Transverse colon (tissue), 4 donors: ENCODE results near the gene DNAJC12. TPM values are rescaled to one million over a fixed set of nuclear protein-coding genes. Genes with fewer than 3 reads are reported as not detected.
"Not testable (repeated sequence)": the region's sequence is repeated elsewhere in the genome, so short reads cannot be mapped to it uniquely, and the experiment has no call there.

ENCODE experiments used
- DNase-seq: peaks from one replicate; pipeline ENCODE4 v3.0.0-alpha.2; 2019
- H3K27ac ChIP-seq, 4 donors: fragments of 200-600 bp; sonication (generic); 2 replicates each; pipeline ENCODE4 v1.5.1; 2016 to 2018; ENCODE audit warnings: inconsistent platforms in 4 of 4
- H3K27me3 ChIP-seq: fragments of 200-600 bp; sonication (generic); 2 replicates; pipeline ENCODE4 v1.5.1; 2017; ENCODE audit warnings: inconsistent platforms
- H3K36me3 ChIP-seq, 4 donors: fragments of 200-600 bp; sonication (generic); 2 replicates each; pipeline ENCODE4 v1.5.1; 2017 to 2019; ENCODE audit warnings: inconsistent platforms in 4 of 4
- H3K4me1 ChIP-seq, 4 donors: fragments of 200-600 bp; sonication (generic); 2 replicates each; pipeline ENCODE4 v1.5.1; 2017 to 2020; ENCODE audit warnings: inconsistent platforms in 4 of 4
- H3K4me3 ChIP-seq, 4 donors: fragments of 200-600 bp; sonication (generic); 1 replicate in 1 of 4; 2 replicates in 3 of 4; pipeline versions ENCODE4 v1.5.1 to v1.6.1; 2017 to 2019; ENCODE audit warnings: inconsistent platforms in 4 of 4
- H3K9me3 ChIP-seq, 2 donors: fragments of 200-600 bp; sonication (generic); 2 replicates each; pipeline ENCODE4 v1.5.1; 2017 to 2019; ENCODE audit warnings: inconsistent platforms in 2 of 2
- EP300 ChIP-seq: sonication (generic); formaldehyde crosslinking; IDR thresholded peaks from one replicate; pipeline ENCODE4 v1.6.1; 2017; ENCODE audit warnings: antibody characterized with exemption, low read depth
- POLR2A ChIP-seq: fragments of 450-650 bp; IDR thresholded peaks from one replicate; pipeline ENCODE4 v1.6.1; 2016; ENCODE audit warnings: antibody characterized with exemption, mild to moderate bottlenecking, moderate library complexity
- POLR2AphosphoS5 ChIP-seq, 3 donors: sonication (generic); formaldehyde crosslinking; IDR thresholded peaks; one replicate each; pipeline ENCODE4 v1.6.1; 2016; ENCODE audit warnings: antibody characterized with exemption in 3 of 3
- WGBS, 2 donors: methylation state at CpG; one replicate each; pipeline ENCODE4 v1.1.5; 2018; ENCODE audit warnings: low coverage in 1 of 2; 5-methylcytosine and 5-hydroxymethylcytosine counted together
- in situ Hi-C, 4 donors: fragments of 200-750 bp; cut with MboI; loops; one replicate each; pipeline versions ENCODE4 v1.15.0 to v1.15.1; 2017; ENCODE audit warnings: low sequenced_read_pairs in 3 of 4, low pct_ligation_motif_present in 1 of 4, low pct_unique_long_range_greater_than_20kb in 1 of 4
- intact Hi-C: fragments of 100-400 bp; cut with DNase I; formaldehyde crosslinking; loops from one replicate; pipeline ENCODE4 v1.15.1; 2023; ENCODE audit warnings: low total_unique reads
- total RNA-seq, 4 donors: library from RNA; depleted of rRNA; stranded (reverse); fragments of >200 nt; gene quantifications; one replicate each; pipeline ENCODE4 v1.1.0, GENCODE V29; 2016
- TF ChIP-seq, protein P1 (sequence below), 5 experiments: fragments of 200-600 bp in 3 of 5; fragments of 450-650 bp in 2 of 5; sonication (generic) in 3 of 5; IDR thresholded peaks; 1 replicate in 2 of 5; 2 replicates in 3 of 5; pipeline ENCODE4 v1.5.1; 2016 to 2017; ENCODE audit warnings: antibody characterized with exemption in 5 of 5, inconsistent platforms in 3 of 5, mild to moderate bottlenecking in 2 of 5, moderate library complexity in 1 of 5

The DNAJC12 gene
- total RNA-seq, 4 donors from 2014 or later = 2.0 to 8.7 (median 4.4) TPM

GRCh38 chr10:67836972-67837371 is 1.0 kb downstream of the DNAJC12 start:
- Histone ChIP-seq H3K36me3 (no peaks in the 10 kb centered on the region), H3K4me3 (peak overlapping the region in 2 of 4 donors; percentile 6 to 19), H3K27ac (no peak overlapping the region), H3K4me1 (no peaks in the 10 kb centered on the region), H3K27me3 (no peaks in the 10 kb centered on the region), H3K9me3 (no peaks in the 10 kb centered on the region)
- 71 to 83% methylated on average over 1 of the region's 1 CpG for WGBS, 2 donors
- no peak for DNase-seq
- intact Hi-C loops (no loop called here), in situ Hi-C loops (no loop called here)
- TF ChIP-seq POLR2AphosphoS5 (IDR thresholded peaks at IDR 0.05) (no peak), POLR2A (no peak), EP300 (no peak)
- TF ChIP-seq, protein P1, sequence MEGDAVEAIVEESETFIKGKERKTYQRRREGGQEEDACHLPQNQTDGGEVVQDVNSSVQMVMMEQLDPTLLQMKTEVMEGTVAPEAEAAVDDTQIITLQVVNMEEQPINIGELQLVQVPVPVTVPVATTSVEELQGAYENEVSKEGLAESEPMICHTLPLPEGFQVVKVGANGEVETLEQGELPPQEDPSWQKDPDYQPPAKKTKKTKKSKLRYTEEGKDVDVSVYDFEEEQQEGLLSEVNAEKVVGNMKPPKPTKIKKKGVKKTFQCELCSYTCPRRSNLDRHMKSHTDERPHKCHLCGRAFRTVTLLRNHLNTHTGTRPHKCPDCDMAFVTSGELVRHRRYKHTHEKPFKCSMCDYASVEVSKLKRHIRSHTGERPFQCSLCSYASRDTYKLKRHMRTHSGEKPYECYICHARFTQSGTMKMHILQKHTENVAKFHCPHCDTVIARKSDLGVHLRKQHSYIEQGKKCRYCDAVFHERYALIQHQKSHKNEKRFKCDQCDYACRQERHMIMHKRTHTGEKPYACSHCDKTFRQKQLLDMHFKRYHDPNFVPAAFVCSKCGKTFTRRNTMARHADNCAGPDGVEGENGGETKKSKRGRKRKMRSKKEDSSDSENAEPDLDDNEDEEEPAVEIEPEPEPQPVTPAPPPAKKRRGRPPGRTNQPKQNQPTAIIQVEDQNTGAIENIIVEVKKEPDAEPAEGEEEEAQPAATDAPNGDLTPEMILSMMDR (IDR thresholded peaks at IDR 0.05) = no peak

DNA sequence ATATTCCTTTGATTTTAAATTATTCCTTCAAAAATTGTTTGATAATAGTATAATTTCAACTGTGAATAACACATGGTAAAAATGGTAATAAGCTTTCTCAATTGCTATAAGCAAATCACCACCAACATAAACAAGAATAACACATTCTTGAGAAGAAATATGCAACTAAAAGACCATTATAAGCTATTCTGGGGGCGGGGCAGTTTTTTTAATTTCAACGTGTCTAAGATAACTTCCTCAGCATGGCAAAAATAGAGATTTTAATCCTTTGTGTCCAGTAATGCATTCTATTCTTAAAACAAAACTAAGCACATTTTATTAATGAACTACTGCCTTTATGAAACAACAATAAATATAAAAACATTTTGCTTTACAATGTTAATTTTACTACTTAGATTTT is 1.5 kb downstream of the DNAJC12 start:
- intact Hi-C loops = no loop called here
- no peak for DNase-seq
- TF ChIP-seq POLR2A = no peak
- TF ChIP-seq, protein P1 (IDR thresholded peaks at IDR 0.05) = no peak
- no peak for TF ChIP-seq POLR2AphosphoS5 (IDR thresholded peaks at IDR 0.05)
- no peak for TF ChIP-seq EP300
- in situ Hi-C loops = no loop called here
- Histone ChIP-seq H3K27ac (no peak overlapping the region), H3K4me1 (no peaks in the 10 kb centered on the region), H3K27me3 (no peaks in the 10 kb centered on the region), H3K9me3 (no peaks in the 10 kb centered on the region), H3K36me3 (no peaks in the 10 kb centered on the region), H3K4me3 (no peak overlapping the region)
- WGBS, 2 donors = 39 to 49% methylated on average over 2 of the region's 2 CpGs

GRCh38 chr10:67835541-67836394 is 2.2 kb downstream of the DNAJC12 start:
- whole genome bisulfite sequencing, 2 donors = 61 to 65% methylated on average over 2 to 6 of the region's 6 CpGs
- in situ Hi-C loops, H3K4me3 ChIP-seq, H3K4me1 ChIP-seq, H3K27me3 ChIP-seq, H3K27ac ChIP-seq, H3K9me3 ChIP-seq, H3K36me3 ChIP-seq, intact Hi-C loops, DNase-seq: not testable (repeated sequence)

DNA sequence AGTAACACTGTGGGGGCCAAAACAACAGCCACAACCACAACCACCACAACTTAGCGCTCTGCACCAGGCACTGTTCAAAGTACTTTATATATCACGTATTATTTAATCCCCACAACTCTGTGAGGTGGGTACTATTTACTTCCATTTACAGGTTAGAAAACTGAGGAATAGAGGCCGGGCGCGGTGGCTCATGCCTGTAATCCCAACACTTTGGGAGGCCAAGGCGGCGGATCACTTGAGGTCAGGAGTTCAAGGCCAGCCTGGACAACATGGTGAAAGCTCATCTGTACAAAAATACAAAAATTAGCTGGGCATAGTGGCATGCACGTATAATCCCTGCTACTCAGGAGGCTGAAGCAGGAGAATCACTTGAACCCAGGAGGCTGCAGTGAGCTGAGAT is 3.6 kb downstream of the DNAJC12 start:
- no peaks in the 10 kb centered on the region for H3K9me3 ChIP-seq
- DNase-seq = no peak
- 86 to 95% methylated on average over 4 to 8 of the region's 8 CpGs for WGBS, 2 donors
- TF ChIP-seq EP300 (no peak), POLR2AphosphoS5 (IDR thresholded peaks at IDR 0.05) (no peak), POLR2A (no peak)
- TF ChIP-seq, protein P1 (IDR thresholded peaks at IDR 0.05) = no peak
- no peak overlapping the region for H3K27ac ChIP-seq
- no peaks in the 10 kb centered on the region for H3K36me3 ChIP-seq
- in situ Hi-C loops = no loop called here
- H3K27me3 ChIP-seq = no peaks in the 10 kb centered on the region
- intact Hi-C loops = no loop called here
- no peak overlapping the region for H3K4me3 ChIP-seq
- no peaks in the 10 kb centered on the region for H3K4me1 ChIP-seq
